Central memory CD8-positive, alpha-beta T cell (primary cell): ENCODE results near the gene GLG1.
"Not testable (repeated sequence)": the region's sequence is repeated elsewhere in the genome, so short reads cannot be mapped to it uniquely, and the experiment has no call there.

Source experiments
- ATAC-seq: fragments of 150-1000 bp; cut with Tn5 transposase; replicated peaks from 2 replicates; pipeline ENCODE4 v1.10.0; 2022; ENCODE audit warnings: mild to moderate bottlenecking, moderate FRiP score, moderate number of reproducible peaks; ENCODE audit not compliant: poor library complexity, severe bottlenecking; ENCODE audit errors: extremely low read depth
- DNase-seq, 2 donors: peaks; one replicate each; pipeline ENCODE4 v3.0.0; 2021; ENCODE audit warnings: low spot score in 2 of 2
- H3K27ac Mint-ChIP-seq: one replicate; pipeline ENCODE4 v1.8.0; 2022; ENCODE audit warnings: low read depth, mild to moderate bottlenecking, moderate library complexity, mixed read lengths
- H3K27me3 Mint-ChIP-seq: one replicate; pipeline ENCODE4 v1.8.0; 2022; ENCODE audit warnings: mixed read lengths
- H3K36me3 Mint-ChIP-seq: one replicate; pipeline ENCODE4 v1.8.0; 2022; ENCODE audit warnings: mild to moderate bottlenecking, moderate library complexity, mixed read lengths; ENCODE audit not compliant: insufficient read depth
- H3K4me1 Mint-ChIP-seq: one replicate; pipeline ENCODE4 v1.8.0; 2022; ENCODE audit warnings: mixed read lengths
- H3K4me3 Mint-ChIP-seq: one replicate; pipeline ENCODE4 v1.8.0; 2022; ENCODE audit warnings: mild to moderate bottlenecking, moderate library complexity, mixed read lengths
- H3K9me3 Mint-ChIP-seq: one replicate; pipeline ENCODE4 v1.8.0; 2022; ENCODE audit warnings: mixed read lengths

The GLG1 gene

GRCh38 chr16:74409185-74409981 is 197.5 kb downstream of the GLG1 start:
- DNase-seq, ATAC-seq: not testable (repeated sequence)

GRCh38 chr16:74407362-74407705 is 199.6 kb downstream of the GLG1 start:
- H3K4me1 Mint-ChIP-seq, H3K36me3 Mint-ChIP-seq, H3K27me3 Mint-ChIP-seq, ATAC-seq, H3K9me3 Mint-ChIP-seq, H3K4me3 Mint-ChIP-seq, DNase-seq, H3K27ac Mint-ChIP-seq: not testable (repeated sequence)

More at GRCh38 chr16:74409185-74409981, 197.5 kb downstream of the GLG1 start:
- not testable (repeated sequence) for H3K4me1 Mint-ChIP-seq, H3K4me3 Mint-ChIP-seq, H3K27me3 Mint-ChIP-seq, H3K9me3 Mint-ChIP-seq, H3K36me3 Mint-ChIP-seq, H3K27ac Mint-ChIP-seq

GRCh38 chr16:74406600-74407361 is 200.1 kb downstream of the GLG1 start:
- not testable (repeated sequence) for H3K36me3 Mint-ChIP-seq, H3K27me3 Mint-ChIP-seq, H3K4me1 Mint-ChIP-seq, DNase-seq, H3K9me3 Mint-ChIP-seq, H3K27ac Mint-ChIP-seq, H3K4me3 Mint-ChIP-seq
- peak; percentile 13 for ATAC-seq

- H3K27me3 Mint-ChIP-seq = peaks cover 11% of the 10 kb centered on the region
- not testable (repeated sequence) for DNase-seq, H3K27ac Mint-ChIP-seq, H3K9me3 Mint-ChIP-seq, H3K4me1 Mint-ChIP-seq, ATAC-seq, H3K36me3 Mint-ChIP-seq, H3K4me3 Mint-ChIP-seq
These were observed 202.6 kb downstream of the GLG1 start for GRCh38 chr16:74404148-74404933.

- H3K4me3 Mint-ChIP-seq, H3K4me1 Mint-ChIP-seq, ATAC-seq, H3K27ac Mint-ChIP-seq, H3K9me3 Mint-ChIP-seq, H3K36me3 Mint-ChIP-seq, DNase-seq: not testable (repeated sequence)
- peaks cover 11% of the 10 kb centered on the region for H3K27me3 Mint-ChIP-seq
These were observed 206.7 kb downstream of the GLG1 start for GRCh38 chr16:74400238-74400637.

- not testable (repeated sequence) for H3K4me1 Mint-ChIP-seq, H3K4me3 Mint-ChIP-seq, DNase-seq, ATAC-seq, H3K27ac Mint-ChIP-seq, H3K36me3 Mint-ChIP-seq, H3K9me3 Mint-ChIP-seq
- peaks cover 11% of the 10 kb centered on the region for H3K27me3 Mint-ChIP-seq
These were observed 208.6 kb downstream of the GLG1 start for GRCh38 chr16:74398212-74398895.
